Activated T-helper 17 cell treated with anti-CD3 and anti-CD28 coated beads, Interleukin-2, amount 50 U/mL, for 72 hours (primary cell): Measurements from ENCODE around the gene APRT. TPM values are rescaled to one million over a fixed set of nuclear protein-coding genes. Genes with fewer than 3 reads are reported as not detected.

Experiments used
- ATAC-seq: fragments of 150-1000 bp; cut with Tn5 transposase; replicated peaks from 2 replicates; pipeline ENCODE4 v1.10.0; 2021; ENCODE audit warnings: mild to moderate bottlenecking, moderate library complexity
- H3K27ac Mint-ChIP-seq: one replicate; pipeline ENCODE4 v1.8.0; 2022; ENCODE audit warnings: mixed read lengths
- H3K27me3 Mint-ChIP-seq: one replicate; pipeline ENCODE4 v1.8.0; 2022; ENCODE audit warnings: mixed read lengths
- H3K36me3 Mint-ChIP-seq: one replicate; pipeline ENCODE4 v1.8.0; 2022; ENCODE audit warnings: low read depth, mild to moderate bottlenecking, mixed read lengths
- H3K4me1 Mint-ChIP-seq: one replicate; pipeline ENCODE4 v1.8.0; 2022; ENCODE audit warnings: mixed read lengths
- H3K4me3 Mint-ChIP-seq: one replicate; pipeline ENCODE4 v1.8.0; 2022; ENCODE audit warnings: mild to moderate bottlenecking, mixed read lengths
- H3K9me3 Mint-ChIP-seq: one replicate; pipeline ENCODE4 v1.8.0; 2022; ENCODE audit warnings: mixed read lengths
- total RNA-seq, 2 donors: library from RNA; stranded (reverse); gene quantifications; one replicate each; pipeline ENCODE4 v1.2.3, GENCODE V29; 2022

Gene APRT
- total RNA-seq, 2 donors from 2014 or later: 132 to 139 TPM

DNA sequence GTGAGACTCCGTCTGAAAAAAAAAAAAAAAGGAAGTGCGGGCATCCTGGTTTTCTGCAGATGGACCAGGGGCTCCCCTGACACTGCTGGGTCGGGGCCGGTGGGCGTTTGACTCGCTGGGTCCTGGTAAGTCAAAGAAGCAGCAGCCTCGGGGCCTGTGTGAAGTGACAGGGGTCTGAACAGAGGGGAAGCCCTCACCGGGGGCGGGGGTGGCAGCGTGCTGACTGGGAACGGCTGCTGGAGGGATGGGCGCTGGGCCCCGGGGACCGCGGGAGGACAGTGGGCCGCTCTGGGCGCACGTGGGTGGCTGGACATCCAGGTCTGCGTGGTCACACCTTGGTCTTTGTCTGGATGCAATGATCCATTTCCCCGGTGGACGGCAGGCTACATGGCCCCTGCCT lies 36.8 kb upstream of the APRT start:
- no peak for ATAC-seq
- no peaks in the 10 kb centered on the region for H3K27me3 Mint-ChIP-seq
- no peaks in the 10 kb centered on the region for H3K9me3 Mint-ChIP-seq
- H3K27ac Mint-ChIP-seq: no peak overlapping the region
- H3K4me1 Mint-ChIP-seq: no peaks in the 10 kb centered on the region
- H3K36me3 Mint-ChIP-seq: no peaks in the 10 kb centered on the region
- H3K4me3 Mint-ChIP-seq: no peak overlapping the region

- Mint-ChIP-seq H3K36me3 (no peaks in the 10 kb centered on the region), H3K27me3 (no peaks in the 10 kb centered on the region), H3K4me1 (no peaks in the 10 kb centered on the region), H3K4me3 (no peak overlapping the region), H3K27ac (no peak overlapping the region), H3K9me3 (no peaks in the 10 kb centered on the region)
- no peak for ATAC-seq
Measured at GRCh38 chr16:88847654-88848053, 35.9 kb upstream of the APRT start.

DNA sequence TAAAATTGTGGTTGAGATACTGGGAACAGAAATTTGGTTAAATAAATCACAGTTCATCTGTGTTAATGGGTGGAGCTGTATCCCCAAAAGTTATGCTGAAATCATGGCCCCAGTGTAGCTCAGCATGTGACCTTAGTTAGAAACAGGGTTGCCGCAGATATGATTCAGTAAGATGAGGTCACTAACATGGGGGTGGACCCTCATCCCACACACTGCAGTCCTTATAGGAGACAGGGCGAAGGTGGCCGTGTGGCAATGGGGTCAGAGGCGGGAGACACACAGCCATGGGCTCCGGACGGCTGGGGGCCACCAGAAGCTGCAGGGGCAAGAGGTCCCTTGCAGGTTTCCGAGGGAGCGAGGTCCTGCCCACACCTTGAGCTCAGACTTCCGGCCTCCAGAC lies 34.4 kb upstream of the APRT start:
- no peak for ATAC-seq
- Mint-ChIP-seq H3K4me3 (no peak overlapping the region), H3K27me3 (no peaks in the 10 kb centered on the region), H3K4me1 (no peaks in the 10 kb centered on the region), H3K9me3 (no peaks in the 10 kb centered on the region), H3K27ac (no peak overlapping the region), H3K36me3 (no peaks in the 10 kb centered on the region)

DNA sequence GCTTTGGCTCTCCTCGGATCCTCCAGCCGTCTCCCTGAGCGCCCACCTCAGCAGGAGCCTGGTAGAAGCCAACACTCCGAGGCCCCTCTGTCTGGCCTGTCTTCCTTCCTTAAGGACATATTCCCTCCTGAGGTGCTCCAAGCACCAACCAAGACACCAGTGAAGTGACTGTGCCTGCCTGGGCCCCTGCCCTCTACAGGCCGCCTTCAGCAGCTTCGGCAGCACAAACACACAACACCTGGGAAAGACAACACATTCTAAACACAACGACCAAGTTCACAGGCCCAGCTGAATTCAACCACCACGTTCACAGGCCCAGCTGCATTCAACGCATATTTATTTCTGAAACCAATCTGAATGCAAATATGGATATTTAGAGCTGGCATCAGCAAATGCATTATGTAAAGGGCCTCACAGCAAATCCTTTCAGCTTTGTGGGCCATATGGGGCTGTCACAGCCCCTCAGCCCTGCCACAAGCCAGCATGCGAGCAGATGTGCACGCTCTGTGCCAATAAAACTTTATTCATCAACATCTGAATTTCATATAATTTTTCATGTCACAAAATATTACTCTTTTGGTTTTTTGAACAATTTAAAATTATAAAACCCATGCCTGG lies 32.8 kb upstream of the APRT start:
- Mint-ChIP-seq H3K4me3 (no peak overlapping the region), H3K9me3 (no peaks in the 10 kb centered on the region), H3K36me3 (peaks cover 10% of the 10 kb centered on the region), H3K27ac (no peak overlapping the region), H3K27me3 (no peaks in the 10 kb centered on the region), H3K4me1 (no peaks in the 10 kb centered on the region)
- ATAC-seq: no peak

DNA sequence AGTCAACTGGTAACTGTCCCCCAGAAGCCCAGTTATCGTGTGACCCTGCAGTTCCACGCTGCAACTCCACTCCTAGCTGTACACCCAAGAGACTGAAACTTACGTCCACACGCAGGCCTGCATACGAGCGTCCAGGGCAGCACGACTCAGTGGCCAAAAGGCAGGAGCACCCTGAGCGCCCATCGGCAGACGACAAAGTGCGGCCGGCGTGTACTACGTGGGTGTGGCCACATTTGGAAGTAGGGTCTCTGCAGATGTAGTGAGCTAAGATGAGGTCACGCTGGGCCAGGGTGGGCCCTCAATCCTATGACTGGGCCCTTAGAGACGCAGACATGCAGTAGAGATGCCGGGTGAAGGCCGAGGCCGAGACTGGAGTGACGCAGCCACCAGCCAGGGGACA lies 31.5 kb upstream of the APRT start:
- H3K36me3 Mint-ChIP-seq: peaks cover 10% of the 10 kb centered on the region
- no peak for ATAC-seq
- H3K9me3 Mint-ChIP-seq: no peaks in the 10 kb centered on the region
- H3K27ac Mint-ChIP-seq: no peak overlapping the region
- no peaks in the 10 kb centered on the region for H3K4me1 Mint-ChIP-seq
- no peak overlapping the region for H3K4me3 Mint-ChIP-seq
- no peaks in the 10 kb centered on the region for H3K27me3 Mint-ChIP-seq

GRCh38 chr16:88842806-88843205 lies 31.1 kb upstream of the APRT start:
- no peaks in the 10 kb centered on the region for H3K9me3 Mint-ChIP-seq
- H3K36me3 Mint-ChIP-seq: peaks cover 10% of the 10 kb centered on the region
- no peaks in the 10 kb centered on the region for H3K4me1 Mint-ChIP-seq
- H3K4me3 Mint-ChIP-seq: no peak overlapping the region
- H3K27ac Mint-ChIP-seq: no peak overlapping the region
- no peak for ATAC-seq
- no peaks in the 10 kb centered on the region for H3K27me3 Mint-ChIP-seq

DNA sequence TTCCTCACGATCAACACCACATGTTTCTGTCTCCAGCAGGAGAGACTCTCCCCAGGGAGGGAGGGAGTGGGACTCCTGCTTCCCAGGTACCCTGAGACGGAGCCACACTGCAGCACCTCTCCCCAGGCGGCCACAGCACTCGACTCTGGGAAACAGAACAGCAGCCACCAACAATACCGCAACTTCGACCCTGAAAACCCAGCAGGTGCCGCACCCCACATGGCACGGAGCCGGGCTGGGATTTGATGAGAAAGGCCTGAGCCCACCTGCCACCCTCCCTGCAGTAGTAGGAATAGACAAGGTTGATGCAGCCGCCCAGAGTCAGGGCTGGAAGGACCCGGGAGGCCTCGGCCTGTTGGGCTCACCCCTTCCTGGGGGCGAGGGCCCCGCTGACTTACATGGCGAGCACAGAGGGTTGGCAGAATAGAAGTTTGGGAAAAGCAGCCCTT lies 30.6 kb upstream of the APRT start:
- Mint-ChIP-seq H3K4me1 (no peaks in the 10 kb centered on the region), H3K9me3 (no peaks in the 10 kb centered on the region)
- ATAC-seq: no peak

DNA sequence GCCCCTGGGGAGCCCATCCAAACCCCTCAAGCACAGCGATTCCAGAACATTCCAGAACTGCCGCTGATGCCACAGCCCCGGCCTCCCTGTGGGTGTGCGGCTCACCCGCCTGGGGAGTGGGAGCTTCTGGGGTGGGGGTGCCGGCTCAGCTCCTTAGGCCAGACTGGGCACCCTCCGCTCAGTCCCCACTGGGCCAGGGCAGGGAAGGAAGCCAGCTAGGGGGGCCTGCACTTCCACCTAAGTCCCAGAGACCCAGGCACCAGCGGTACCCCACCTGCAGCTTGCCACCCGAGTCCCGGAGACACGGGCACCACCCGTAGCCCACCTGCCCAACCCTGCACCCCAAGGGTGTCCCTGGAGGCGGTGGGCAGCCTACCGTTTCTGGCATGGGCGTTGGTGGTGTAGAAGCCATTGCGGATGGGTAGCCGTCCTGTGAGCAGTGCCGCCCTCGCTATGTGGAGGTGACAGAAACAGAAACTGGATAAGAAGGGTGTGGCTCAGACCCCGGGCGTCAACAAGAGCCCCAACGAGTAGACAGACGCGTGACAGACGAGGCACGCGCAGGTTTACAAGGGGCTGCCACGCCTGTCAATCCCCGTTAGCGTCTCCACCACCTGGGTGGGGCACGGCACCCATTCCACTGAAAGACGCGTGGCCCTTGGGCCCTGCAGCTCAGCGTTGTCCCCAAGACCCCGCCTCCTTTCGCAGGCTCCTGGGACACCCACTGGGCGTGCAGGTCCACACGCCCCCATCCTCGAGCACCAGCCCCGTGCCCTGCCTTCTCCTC lies 30.0 kb upstream of the APRT start:
- no peaks in the 10 kb centered on the region for H3K9me3 Mint-ChIP-seq
- peaks cover 10% of the 10 kb centered on the region for H3K36me3 Mint-ChIP-seq
- H3K27me3 Mint-ChIP-seq: no peaks in the 10 kb centered on the region
- no peak overlapping the region for H3K4me3 Mint-ChIP-seq
- H3K4me1 Mint-ChIP-seq: no peaks in the 10 kb centered on the region
- H3K27ac Mint-ChIP-seq: no peak overlapping the region
- no peak for ATAC-seq

More for the DNA sequence above, 30.6 kb upstream of the APRT start:
- H3K4me3 Mint-ChIP-seq: no peak overlapping the region
- H3K27ac Mint-ChIP-seq: no peak overlapping the region
- peaks cover 10% of the 10 kb centered on the region for H3K36me3 Mint-ChIP-seq
- H3K27me3 Mint-ChIP-seq: no peaks in the 10 kb centered on the region

DNA sequence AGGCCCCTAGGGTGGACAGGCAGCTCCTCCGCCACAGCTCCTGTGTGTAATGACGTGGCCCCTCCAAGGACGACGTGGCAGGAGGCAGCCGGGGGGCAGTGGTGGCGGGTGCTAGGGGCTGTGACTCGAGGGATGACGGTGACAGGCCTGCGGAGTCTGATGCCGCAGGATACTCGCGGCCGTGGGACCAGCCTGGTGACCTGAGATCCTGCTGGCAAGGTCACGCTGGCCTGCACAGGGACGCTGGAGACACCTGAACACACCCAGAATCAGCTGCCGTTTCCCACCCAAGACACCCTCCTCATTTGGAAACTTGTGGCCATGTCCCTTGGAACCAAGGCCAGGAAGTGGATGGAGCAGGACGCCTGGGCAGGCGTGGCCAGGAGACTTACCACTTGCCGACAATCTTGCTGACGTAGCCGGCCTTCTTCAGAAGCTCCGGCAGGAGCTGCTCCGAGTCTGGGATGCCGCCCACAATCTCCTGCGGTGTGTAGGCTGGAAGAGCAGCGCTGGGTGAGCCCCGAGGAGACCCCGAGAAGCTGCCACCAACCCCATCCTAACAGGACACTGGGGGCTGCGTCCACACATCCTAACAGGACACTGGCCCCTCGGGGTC lies 29.0 kb upstream of the APRT start:
- no peaks in the 10 kb centered on the region for H3K4me1 Mint-ChIP-seq
- peaks cover 10% of the 10 kb centered on the region for H3K36me3 Mint-ChIP-seq
- no peaks in the 10 kb centered on the region for H3K27me3 Mint-ChIP-seq

DNA sequence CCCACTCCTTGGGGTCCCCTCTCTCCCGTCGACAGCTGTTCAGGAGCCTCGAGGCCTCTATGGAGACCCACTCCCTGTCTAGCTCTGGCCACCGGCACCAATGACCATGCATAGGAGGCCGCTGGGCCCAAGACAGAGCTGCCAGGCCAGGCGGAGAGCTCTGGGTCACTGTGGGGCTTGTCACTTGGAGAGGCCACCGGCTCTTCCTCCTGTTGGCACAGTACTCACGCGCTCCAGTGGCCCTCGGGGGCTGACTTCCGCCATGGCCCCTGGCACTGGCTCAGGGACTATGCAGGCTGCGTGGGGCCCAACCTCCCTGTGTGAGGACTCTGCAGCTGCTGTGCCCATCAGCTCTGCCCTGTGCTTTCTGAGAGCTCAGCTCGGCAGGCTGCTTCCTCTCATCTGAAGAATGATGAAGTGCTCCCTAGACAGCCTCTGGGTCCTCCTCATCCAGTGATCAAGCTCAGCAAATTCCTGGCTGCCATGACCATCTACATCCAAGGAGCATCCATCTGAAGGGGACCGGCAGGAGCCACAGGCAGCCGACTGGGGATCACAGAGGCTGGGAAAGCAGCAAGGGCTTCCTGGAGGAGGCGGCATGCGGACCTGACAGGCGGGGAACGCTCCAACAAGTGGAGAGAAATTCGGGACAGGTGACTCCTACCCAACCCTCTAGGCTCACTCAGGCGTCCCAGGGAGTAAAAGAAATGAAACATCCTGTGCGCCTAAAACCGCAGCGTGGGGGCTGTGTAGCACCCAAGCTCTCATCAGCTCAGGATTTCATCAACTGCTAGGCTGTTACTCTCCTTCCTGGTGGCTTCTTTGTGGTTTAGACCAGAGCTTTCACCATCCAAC lies 28.2 kb upstream of the APRT start:
- Mint-ChIP-seq H3K4me3 (no peak overlapping the region), H3K9me3 (no peaks in the 10 kb centered on the region), H3K4me1 (no peaks in the 10 kb centered on the region), H3K36me3 (peaks cover 10% of the 10 kb centered on the region), H3K27ac (no peak overlapping the region), H3K27me3 (no peaks in the 10 kb centered on the region)
- ATAC-seq: no peak

More for the DNA sequence above, 29.0 kb upstream of the APRT start:
- Mint-ChIP-seq H3K27ac (no peak overlapping the region), H3K4me3 (no peak overlapping the region), H3K9me3 (no peaks in the 10 kb centered on the region)
- no peak for ATAC-seq

- Mint-ChIP-seq H3K36me3 (peaks cover 10% of the 10 kb centered on the region), H3K27ac (no peak overlapping the region), H3K4me1 (no peaks in the 10 kb centered on the region), H3K9me3 (no peaks in the 10 kb centered on the region), H3K4me3 (no peak overlapping the region), H3K27me3 (no peaks in the 10 kb centered on the region)
- ATAC-seq: no peak
Measured at GRCh38 chr16:88839026-88839529, 27.4 kb upstream of the APRT start.

GRCh38 chr16:88838566-88838965 lies 26.8 kb upstream of the APRT start:
- H3K36me3 Mint-ChIP-seq: peaks cover 10% of the 10 kb centered on the region
- no peak for ATAC-seq
- no peaks in the 10 kb centered on the region for H3K4me1 Mint-ChIP-seq
- H3K27ac Mint-ChIP-seq: no peak overlapping the region
- H3K27me3 Mint-ChIP-seq: no peaks in the 10 kb centered on the region
- no peaks in the 10 kb centered on the region for H3K9me3 Mint-ChIP-seq
- no peak overlapping the region for H3K4me3 Mint-ChIP-seq

DNA sequence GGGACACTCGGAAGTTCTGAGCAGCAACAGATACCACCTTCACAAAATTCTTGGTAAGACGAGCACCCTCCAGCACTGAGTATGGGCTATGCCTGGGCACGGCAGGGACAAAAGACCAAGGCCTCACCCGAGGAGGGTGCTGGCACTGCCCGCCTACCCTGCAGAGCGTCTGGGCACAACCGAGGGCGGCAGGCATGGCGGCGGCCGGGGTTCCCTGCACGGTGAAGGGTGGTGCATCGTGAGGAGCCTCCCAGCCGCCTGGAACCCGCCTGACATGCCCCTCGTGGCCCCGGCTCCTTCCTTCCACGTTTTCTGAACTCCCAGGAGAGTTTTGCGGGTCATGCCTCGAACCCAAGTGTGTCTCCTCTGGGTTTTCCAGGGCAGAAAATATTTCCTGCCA lies 26.1 kb upstream of the APRT start:
- Mint-ChIP-seq H3K4me3 (no peak overlapping the region), H3K36me3 (peaks cover 10% of the 10 kb centered on the region), H3K9me3 (no peaks in the 10 kb centered on the region), H3K27ac (no peak overlapping the region), H3K4me1 (no peaks in the 10 kb centered on the region), H3K27me3 (no peaks in the 10 kb centered on the region)
- ATAC-seq: no peak

- H3K36me3 Mint-ChIP-seq: peaks cover 10% of the 10 kb centered on the region
- no peaks in the 10 kb centered on the region for H3K4me1 Mint-ChIP-seq
- no peak overlapping the region for H3K27ac Mint-ChIP-seq
- H3K4me3 Mint-ChIP-seq: no peak overlapping the region
- no peaks in the 10 kb centered on the region for H3K27me3 Mint-ChIP-seq
- ATAC-seq: no peak
- no peaks in the 10 kb centered on the region for H3K9me3 Mint-ChIP-seq
Measured at GRCh38 chr16:88836791-88837190, 25.1 kb upstream of the APRT start.
